GM18909 (cell line): ENCODE results near the gene TMEM150C.

Experiments used
- ATAC-seq: cut with Tn5 transposase; IDR thresholded peaks from one replicate; pipeline ENCODE4 v1.9.1; 2021; ENCODE audit warnings: mild to moderate bottlenecking; ENCODE audit not compliant: unreplicated experiment, poor library complexity

Gene TMEM150C

GRCh38 chr4:82561786-82562563, at the start of gene TMEM150C:
TSS of gene TMEM150C (minus strand) at chr4:82561988. CDS start at chr4:82504657, 57,331 bp downstream.
- ATAC-seq: no peak

- ATAC-seq: no peak
These were observed 49.7 kb upstream of the TMEM150C start for GRCh38 chr4:82611527-82611926.

- no peak for ATAC-seq
These were observed 48.3 kb upstream of the TMEM150C start for GRCh38 chr4:82610041-82610440.

- ATAC-seq: no peak
These were observed 44.8 kb upstream of the TMEM150C start for GRCh38 chr4:82606622-82607021.

GRCh38 chr4:82604522-82604921, 42.7 kb upstream of the TMEM150C start:
- no peak for ATAC-seq

- ATAC-seq: no peak
These were observed 39.6 kb upstream of the TMEM150C start for GRCh38 chr4:82601242-82602015.

- ATAC-seq: no peak
These were observed 37.5 kb upstream of the TMEM150C start for GRCh38 chr4:82599336-82599735.

GRCh38 chr4:82594456-82594855, 32.7 kb upstream of the TMEM150C start:
- ATAC-seq: no peak

GRCh38 chr4:82593411-82593810, 31.6 kb upstream of the TMEM150C start:
- ATAC-seq: no peak

GRCh38 chr4:82592639-82593038, 30.9 kb upstream of the TMEM150C start:
- ATAC-seq: no peak

GRCh38 chr4:82591592-82591991, 29.8 kb upstream of the TMEM150C start:
- no peak for ATAC-seq

GRCh38 chr4:82589756-82590155, 28.0 kb upstream of the TMEM150C start:
- ATAC-seq: no peak

- no peak for ATAC-seq
These were observed 27.0 kb upstream of the TMEM150C start for GRCh38 chr4:82588771-82589270.

GRCh38 chr4:82587826-82588540, 26.2 kb upstream of the TMEM150C start:
- ATAC-seq: no peak

- no peak for ATAC-seq
These were observed 24.1 kb upstream of the TMEM150C start for GRCh38 chr4:82585690-82586435.

GRCh38 chr4:82584931-82585330, 23.1 kb upstream of the TMEM150C start:
- ATAC-seq: no peak

GRCh38 chr4:82583897-82584587, 22.3 kb upstream of the TMEM150C start:
- ATAC-seq: no peak

- ATAC-seq: no peak
These were observed 18.1 kb upstream of the TMEM150C start for GRCh38 chr4:82579932-82580331.

- ATAC-seq: no peak
These were observed 17.1 kb upstream of the TMEM150C start for GRCh38 chr4:82578935-82579334.
